ENCODE results near the gene UGDH. TPM values are rescaled to one million over a fixed set of nuclear protein-coding genes. Genes with fewer than 3 reads are reported as not detected.
A peak's percentile ranks its signal among the peaks of the same experiment; 100 is the strongest.

UGDH gene
- total and polyA plus RNA-seq, 2 of the 8 experiments (the other 6 are each of a cell fraction or from before 2014, with no cell fraction given), result 32.0 to 128 TPM

DNA sequence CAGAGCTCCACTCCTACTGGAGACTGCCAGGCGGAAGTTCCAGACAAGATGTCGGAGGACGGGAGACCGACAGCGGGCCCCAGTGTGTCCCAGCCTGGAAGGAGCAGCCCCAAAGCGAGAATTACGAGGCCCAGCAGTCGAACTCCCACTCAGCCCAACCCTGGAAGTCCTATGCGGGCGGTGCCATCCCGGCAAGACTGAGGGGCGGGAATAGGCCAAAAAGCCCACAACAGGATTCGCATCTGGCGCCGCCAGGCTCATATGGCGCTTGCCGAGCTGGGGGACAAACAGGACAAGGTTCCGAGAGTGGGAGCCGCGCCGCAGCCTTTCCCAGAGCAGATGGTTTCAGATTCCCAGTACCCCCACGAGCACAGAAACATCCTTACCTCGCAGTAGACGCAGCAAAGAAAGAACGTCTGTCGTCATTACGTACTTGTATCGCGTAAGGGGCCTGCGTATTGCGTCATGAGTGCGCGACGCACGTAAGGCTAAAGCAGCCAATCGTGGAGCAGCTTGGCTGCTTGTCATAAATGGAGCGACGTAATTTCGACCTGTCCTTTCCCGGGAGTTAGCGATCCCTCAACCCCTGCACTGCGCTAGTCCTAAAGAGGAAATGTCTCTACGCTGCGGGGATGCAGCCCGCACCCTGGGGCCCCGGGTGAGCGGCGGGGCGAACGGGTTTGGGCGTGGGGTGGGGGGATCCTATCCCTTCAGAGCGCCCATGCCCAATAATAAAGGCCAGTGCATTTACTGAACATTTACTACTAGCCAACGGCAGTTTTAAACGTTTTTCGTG, 68.5 kb downstream of the UGDH start, which contains the start of the genes LIAS and RPL9:
TSS of gene LIAS (plus strand) at position 552 of the 796 bp plus-strand sequence. CDS start at position 614, 62 bp downstream.
TSS of gene RPL9 (minus strand) at position 418 of the 796 bp plus-strand sequence. CDS start 483 bp downstream, outside the sequence.
- peaks cover 0 to 45% of the 10 kb centered on the region in 2 experiments; a peak in 3 of 4 replicates for H3K79me2 ChIP-seq (ENCODE audit: control insufficient read depth in 1 of 2, insufficient read depth in 2 of 2, low read length in 2 of 2)
- WGBS, 2 experiments (ENCODE audit: extremely low coverage in 1 of 2, insufficient coverage in 1 of 2, insufficient read length in 1 of 2, insufficient replicate concordance in 2 of 2, low coverage in 1 of 2, low lambda C conversion rate in 2 of 2, missing lambda C conversion rate in 1 of 2), result 2% methylated on average over 55 of the region's 55 CpGs; no CpG with 5 or more reads in 1 of the 2 experiments
- no peak within 1 kb of the TSS for H3K23ac ChIP-seq (ENCODE audit: insufficient read length)
- ChIA-PET CTCF (ENCODE audit: partially characterized antibody) (interaction anchor here (0.9 to 3.9 kb wide), 2 partner anchors 8 to 11 kb away, joined by 3 to 18 read pairs; no protein-coding TSS in a partner anchor), POLR2A (ENCODE audit: partially characterized antibody) (interaction anchor here (0.6 to 6.4 kb wide), 46 partner anchors 7 to 1303 kb away, joined by 3 to 133 read pairs (median 4); partner anchors contain the start of genes N4BP2, RFC1, SMIM14 and UBE2K)
- peak within 1 kb of the TSS; percentile 76 to 95 (median 92) for H3K4me3 ChIP-seq (ENCODE audit: extremely low read depth in 1 of 4, insufficient read depth in 2 of 4, low read depth in 3 of 4, low read length in 4 of 4)
- no peak within 1 kb of the TSS for H2BK120ac ChIP-seq (replicated peaks; ENCODE audit: low read depth, low read length)
- no peaks in the 10 kb centered on the region for H3K9me3 ChIP-seq (ENCODE audit: insufficient read depth in 2 of 2, low read depth in 1 of 2, low read length in 1 of 2)
- peak within 1 kb of the TSS; percentile 89 for H2BK5ac ChIP-seq (ENCODE audit: low read depth, low read length)
- H3K79me1 ChIP-seq (ENCODE audit: low read depth, low read length), result no peaks in the 10 kb centered on the region; the same call in 1 of the 2 replicates
- peaks cover 6% of the 10 kb centered on the region; the same call in 1 of the 2 replicates for H3K23me2 ChIP-seq (ENCODE audit: low read depth, low read length)
- peak within 1 kb of the TSS; percentile 70 for H4K91ac ChIP-seq (replicated peaks; ENCODE audit: insufficient read length, low read length)
- no peaks in the 10 kb centered on the region for H3K27me3 ChIP-seq (replicated peaks in 1 of 4; ENCODE audit: control insufficient read depth in 3 of 4, extremely low read depth in 1 of 4, insufficient read depth in 3 of 4, low read length in 3 of 4)
- H4K8ac ChIP-seq (ENCODE audit: extremely low read depth, insufficient read depth, low read length), result peak within 1 kb of the TSS; percentile 99; the same call in 1 of the 2 replicates
- H3K4ac ChIP-seq (replicated peaks; ENCODE audit: insufficient read length, low read depth, low read length), result peak within 1 kb of the TSS; percentile 84
- DNase-seq (ENCODE audit: low read depth in 1 of 2, low spot score in 2 of 2) (peak; percentile 96), FAIRE-seq (peak; percentile 98)
- H4K5ac ChIP-seq (ENCODE audit: insufficient read length, low read depth, low read length), result peak within 1 kb of the TSS; percentile 56
- H3K27ac ChIP-seq (ENCODE audit: low read depth, low read length), result peak within 1 kb of the TSS; percentile 94
- H3K4me1 ChIP-seq (replicated peaks in 1 of 4; ENCODE audit: control insufficient read depth in 3 of 4, insufficient read depth in 4 of 4, low read length in 3 of 4), result peaks cover 0 to 4% (median 2%) of the 10 kb centered on the region in 4 experiments; a peak in 2 of 7 replicates
- H2BK12ac ChIP-seq (ENCODE audit: low read depth, low read length), result no peak within 1 kb of the TSS; the same call in 1 of the 2 replicates
- peaks cover 2 to 10% of the 10 kb centered on the region in 2 experiments for H4K20me1 ChIP-seq (replicated peaks in 1 of 2; ENCODE audit: control insufficient read depth in 1 of 2, insufficient read depth in 2 of 2, low read length in 2 of 2)
- H2BK20ac ChIP-seq (ENCODE audit: low read length), result no peak within 1 kb of the TSS
- 0 out of 2 replicates have a peak within 1 kb of the TSS, but pooled peaks have one; percentile 4 for H2AK5ac ChIP-seq (ENCODE audit: low read depth, low read length)
- peaks cover 22 to 62% (median 42%) of the 10 kb centered on the region in 4 experiments for H3K36me3 ChIP-seq (ENCODE audit: control insufficient read depth in 2 of 4, insufficient read depth in 4 of 4, low read length in 3 of 4)
- peak within 1 kb of the TSS; percentile 47; the same call in 1 of the 2 replicates for H2AFZ ChIP-seq (ENCODE audit: low read length)
- peak within 1 kb of the TSS; percentile 1; the same call in 1 of the 2 replicates for H2BK15ac ChIP-seq (ENCODE audit: low read length)
- H3K14ac ChIP-seq (ENCODE audit: insufficient read length), result no peak within 1 kb of the TSS
- H3K4me2 ChIP-seq (ENCODE audit: insufficient read depth in 1 of 2, low read depth in 2 of 2, low read length in 2 of 2), result peak within 1 kb of the TSS; percentile 82 to 87
- H3K56ac ChIP-seq (replicated peaks; ENCODE audit: insufficient read length, low read depth, low read length), result peak within 1 kb of the TSS; percentile 35
- peak within 1 kb of the TSS; percentile 85 to 99 (median 98) for H3K9ac ChIP-seq (replicated peaks in 1 of 4; ENCODE audit: extremely low read depth in 1 of 4, low read depth in 3 of 4, low read length in 3 of 4)
- peak within 1 kb of the TSS; percentile 49; the same call in 1 of the 2 replicates for H3K18ac ChIP-seq (ENCODE audit: extremely low read depth, low read length)
- no peak for TF ChIP-seq CBX5 (IDR thresholded peaks at IDR 0.05; ENCODE audit: low read depth, low read length)
- peak; percentile 80 to 83; a peak in 2 of 4 replicates for TF ChIP-seq HDAC2 (IDR thresholded peaks at IDR 0.05; ENCODE audit: borderline replicate concordance in 1 of 2, low read depth in 2 of 2, low read length in 2 of 2)
- TF ChIP-seq PHF8 (conservative IDR thresholded peaks at IDR 0.05; ENCODE audit: low read depth, low read length), result peak; percentile 93
- TF ChIP-seq, protein P1, sequence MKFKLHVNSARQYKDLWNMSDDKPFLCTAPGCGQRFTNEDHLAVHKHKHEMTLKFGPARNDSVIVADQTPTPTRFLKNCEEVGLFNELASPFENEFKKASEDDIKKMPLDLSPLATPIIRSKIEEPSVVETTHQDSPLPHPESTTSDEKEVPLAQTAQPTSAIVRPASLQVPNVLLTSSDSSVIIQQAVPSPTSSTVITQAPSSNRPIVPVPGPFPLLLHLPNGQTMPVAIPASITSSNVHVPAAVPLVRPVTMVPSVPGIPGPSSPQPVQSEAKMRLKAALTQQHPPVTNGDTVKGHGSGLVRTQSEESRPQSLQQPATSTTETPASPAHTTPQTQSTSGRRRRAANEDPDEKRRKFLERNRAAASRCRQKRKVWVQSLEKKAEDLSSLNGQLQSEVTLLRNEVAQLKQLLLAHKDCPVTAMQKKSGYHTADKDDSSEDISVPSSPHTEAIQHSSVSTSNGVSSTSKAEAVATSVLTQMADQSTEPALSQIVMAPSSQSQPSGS (IDR thresholded peaks at IDR 0.05; ENCODE audit: low read length), result peak; percentile 97
- TF ChIP-seq POLR2A (IDR thresholded peaks at IDR 0.05; ENCODE audit: control extremely low read depth in 1 of 2, low read depth in 2 of 2, low read length in 2 of 2), result peak; percentile 97 to 99
- TF ChIP-seq SP1 (IDR thresholded peaks at IDR 0.05; ENCODE audit: low read depth, low read length), result peak; percentile 93
- TF ChIP-seq TBP (IDR thresholded peaks at IDR 0.05; ENCODE audit: low read depth, low read length), result peak; percentile 97
- no peak; the same call in 1 of the 2 replicates for TF ChIP-seq RBBP5 (IDR thresholded peaks at IDR 0.05; ENCODE audit: borderline replicate concordance, low read depth, low read length)
- no peak for TF ChIP-seq BCL11A (IDR thresholded peaks at IDR 0.05; ENCODE audit: low read depth in 2 of 2, low read length in 2 of 2)

All from H1 (cell line).